Natural killer cell treated with Interleukin-12 subunit alpha and Interleukin-12 subunit beta and Interleukin-15 and Interleukin-18, amount 100 ng/mL, for 72 hours (primary cell): ENCODE results near the gene IPO4. TPM values are rescaled to one million over a fixed set of nuclear protein-coding genes. Genes with fewer than 3 reads are reported as not detected.
"Not testable (repeated sequence)": the region's sequence is repeated elsewhere in the genome, so short reads cannot be mapped to it uniquely, and the experiment has no call there.

ENCODE experiments used
- ATAC-seq, 2 donors: fragments of 150-1000 bp; cut with Tn5 transposase in 1 of 2; sonication (Bioruptor Pico), chemical (Tn5 transposase) in 1 of 2; 2 replicates each; pipeline ENCODE4 v1.10.0; 2021
- DNase-seq: peaks from one replicate; pipeline ENCODE4 v3.0.0; 2022; ENCODE audit warnings: low spot score
- H3K27ac Mint-ChIP-seq, 2 donors: 1 replicate in 1 of 2; 2 replicates in 1 of 2; pipeline ENCODE4 v1.8.0; 2022; ENCODE audit warnings: mixed read lengths in 2 of 2, mild to moderate bottlenecking in 1 of 2, moderate library complexity in 1 of 2
- H3K27me3 Mint-ChIP-seq, 2 donors: 1 replicate in 1 of 2; 2 replicates in 1 of 2; pipeline ENCODE4 v1.8.0; 2022; ENCODE audit warnings: mixed read lengths in 2 of 2
- H3K36me3 Mint-ChIP-seq: one replicate; pipeline ENCODE4 v1.8.0; 2022; ENCODE audit warnings: mixed read lengths
- H3K4me1 Mint-ChIP-seq, 2 donors: 1 replicate in 1 of 2; 2 replicates in 1 of 2; pipeline ENCODE4 v1.8.0; 2022; ENCODE audit warnings: low read depth in 2 of 2, mixed read lengths in 2 of 2, mild to moderate bottlenecking in 1 of 2
- H3K4me3 Mint-ChIP-seq: one replicate; pipeline ENCODE4 v1.8.0; 2022; ENCODE audit warnings: mixed read lengths
- H3K9me3 Mint-ChIP-seq: 2 replicates; pipeline ENCODE4 v1.8.0; 2022; ENCODE audit warnings: mixed read lengths
- total RNA-seq, 2 donors: library from RNA; stranded (reverse); gene quantifications; one replicate each; pipeline ENCODE4 v1.2.3, GENCODE V29; 2022

The IPO4 gene
- total RNA-seq, 2 donors from 2014 or later: 52.8 to 145 TPM

- DNase-seq (no peak), ATAC-seq (no peak)
- Mint-ChIP-seq H3K36me3 (peaks cover 52% of the 10 kb centered on the region), H3K9me3 (no peaks in the 10 kb centered on the region), H3K4me1 (peaks cover 41 to 43% of the 10 kb centered on the region in 2 donors), H3K27me3 (no peaks in the 10 kb centered on the region), H3K27ac (peak overlapping the region; percentile 23 to 40), H3K4me3 (no peak overlapping the region)
These were observed 17.9 kb upstream of the IPO4 start for GRCh38 chr14:24206260-24207103.

- H3K4me1 Mint-ChIP-seq: peaks cover 37 to 40% of the 10 kb centered on the region in 2 donors
- H3K36me3 Mint-ChIP-seq: peaks cover 45% of the 10 kb centered on the region
- DNase-seq (no peak), ATAC-seq (no peak)
- H3K27ac Mint-ChIP-seq: no peak overlapping the region
- no peaks in the 10 kb centered on the region for H3K27me3 Mint-ChIP-seq
- no peak overlapping the region for H3K4me3 Mint-ChIP-seq
- no peaks in the 10 kb centered on the region for H3K9me3 Mint-ChIP-seq
These were observed 15.8 kb upstream of the IPO4 start for GRCh38 chr14:24204163-24205146.

- H3K27me3 Mint-ChIP-seq, DNase-seq, H3K9me3 Mint-ChIP-seq, H3K4me3 Mint-ChIP-seq, H3K27ac Mint-ChIP-seq, ATAC-seq: not testable (repeated sequence)
- H3K4me1 Mint-ChIP-seq: peaks cover 45 to 51% of the 10 kb centered on the region in 2 donors
- H3K36me3 Mint-ChIP-seq: peaks cover 54% of the 10 kb centered on the region
These were observed 14.8 kb upstream of the IPO4 start for GRCh38 chr14:24203249-24203886.

DNA sequence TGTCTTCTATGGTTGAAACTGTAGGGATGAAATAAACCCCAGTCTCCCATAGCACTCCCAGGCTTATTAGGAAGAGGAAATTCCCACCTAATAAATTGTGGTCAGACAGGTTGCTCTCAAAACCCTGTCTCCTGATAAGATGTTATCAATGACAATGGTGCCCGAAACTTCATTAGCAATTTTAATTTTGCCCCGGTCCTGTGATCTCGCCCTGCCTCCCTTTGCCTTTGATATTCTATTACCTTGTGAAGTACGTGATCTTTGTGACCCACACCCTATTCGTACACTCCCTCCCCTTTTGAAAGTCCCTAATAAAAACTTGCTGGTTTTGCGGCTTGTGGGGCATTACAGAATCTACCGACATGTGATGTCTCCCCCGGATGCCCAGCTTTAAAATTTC, 13.9 kb upstream of the IPO4 start:
- not testable (repeated sequence) for H3K27ac Mint-ChIP-seq, H3K4me3 Mint-ChIP-seq, H3K9me3 Mint-ChIP-seq, DNase-seq, H3K27me3 Mint-ChIP-seq, ATAC-seq
- Mint-ChIP-seq H3K4me1 (peaks cover 41 to 46% of the 10 kb centered on the region in 2 donors), H3K36me3 (peaks cover 55% of the 10 kb centered on the region)

- Mint-ChIP-seq H3K9me3 (peaks cover 4% of the 10 kb centered on the region), H3K27me3 (no peaks in the 10 kb centered on the region), H3K36me3 (peaks cover 41% of the 10 kb centered on the region), H3K4me1 (peaks cover 43 to 50% of the 10 kb centered on the region in 2 donors), H3K4me3 (peak overlapping the region; percentile 28), H3K27ac (peak overlapping the region; percentile 24 to 46)
- DNase-seq (no peak), ATAC-seq (no peak)
These were observed 10.4 kb upstream of the IPO4 start for GRCh38 chr14:24198814-24199524.

- Mint-ChIP-seq H3K27ac (peak overlapping the region; percentile 90 to 93), H3K4me1 (peaks cover 49 to 54% of the 10 kb centered on the region in 2 donors), H3K36me3 (peaks cover 36% of the 10 kb centered on the region), H3K9me3 (peaks cover 4% of the 10 kb centered on the region), H3K27me3 (no peaks in the 10 kb centered on the region), H3K4me3 (peak overlapping the region; percentile 93)
- DNase-seq: no peak
- no peak for ATAC-seq
These were observed 8.4 kb upstream of the IPO4 start for GRCh38 chr14:24197056-24197450.

- Mint-ChIP-seq H3K27ac (peak overlapping the region; percentile 90 to 93), H3K9me3 (peaks cover 4% of the 10 kb centered on the region), H3K4me3 (peak overlapping the region; percentile 93), H3K27me3 (no peaks in the 10 kb centered on the region), H3K4me1 (peaks cover 48 to 55% of the 10 kb centered on the region in 2 donors), H3K36me3 (peaks cover 29% of the 10 kb centered on the region)
- DNase-seq (no peak), ATAC-seq (no peak)
These were observed 7.7 kb upstream of the IPO4 start for GRCh38 chr14:24196071-24197055.

GRCh38 chr14:24195186-24196070, 6.8 kb upstream of the IPO4 start, which contains the start of gene TM9SF1:
Gene TM9SF1 (minus strand): TSS chr14:24195441. CDS start chr14:24195019, 422 bp downstream.
- peaks cover 26% of the 10 kb centered on the region for H3K36me3 Mint-ChIP-seq

GRCh38 chr14:24194873-24195185, 6.2 kb upstream of the IPO4 start:
- ATAC-seq (no peak), DNase-seq (no peak)
- peak overlapping the region; percentile 93 for H3K4me3 Mint-ChIP-seq
- peaks cover 26% of the 10 kb centered on the region for H3K36me3 Mint-ChIP-seq
- H3K9me3 Mint-ChIP-seq: peaks cover 4% of the 10 kb centered on the region
- peaks cover 50 to 52% of the 10 kb centered on the region in 2 donors for H3K4me1 Mint-ChIP-seq
- peak overlapping the region; percentile 90 to 93 for H3K27ac Mint-ChIP-seq
- H3K27me3 Mint-ChIP-seq: no peaks in the 10 kb centered on the region

More at GRCh38 chr14:24195186-24196070, 6.8 kb upstream of the IPO4 start, which contains the start of gene TM9SF1:
- ATAC-seq (peak; percentile 95), DNase-seq (peak; percentile 93)
- H3K27me3 Mint-ChIP-seq: no peaks in the 10 kb centered on the region
- H3K9me3 Mint-ChIP-seq: peaks cover 4% of the 10 kb centered on the region
- peak within 1 kb of the TSS; percentile 93 for H3K4me3 Mint-ChIP-seq
- peak within 1 kb of the TSS; percentile 90 to 93 for H3K27ac Mint-ChIP-seq
- H3K4me1 Mint-ChIP-seq: peaks cover 46 to 52% of the 10 kb centered on the region in 2 donors

GRCh38 chr14:24194186-24194872, 5.7 kb upstream of the IPO4 start:
- Mint-ChIP-seq H3K27ac (peak overlapping the region; percentile 90 to 93), H3K4me3 (peak overlapping the region; percentile 93), H3K36me3 (peaks cover 25% of the 10 kb centered on the region), H3K4me1 (peaks cover 48 to 51% of the 10 kb centered on the region in 2 donors), H3K27me3 (no peaks in the 10 kb centered on the region), H3K9me3 (peaks cover 4% of the 10 kb centered on the region)
- ATAC-seq (no peak), DNase-seq (no peak)

DNA sequence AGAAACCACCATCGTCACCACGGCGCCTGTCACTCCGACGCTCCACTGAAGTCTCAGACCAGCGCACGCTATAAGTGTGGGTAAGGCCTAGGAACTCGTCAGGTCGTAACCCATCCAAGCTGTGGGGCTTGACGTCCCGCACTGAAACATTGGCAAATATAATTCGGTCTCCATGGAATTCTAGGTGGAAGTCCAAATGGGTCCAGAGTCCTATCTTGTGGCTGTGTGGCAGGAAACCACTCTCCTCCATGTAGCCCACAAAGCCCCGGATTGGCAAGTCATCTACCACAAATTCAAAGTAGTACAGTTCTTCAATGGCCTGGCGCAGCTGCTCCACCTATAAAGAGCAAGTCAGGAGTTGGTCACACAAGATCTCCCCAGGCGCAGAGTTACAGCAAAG, 4.3 kb upstream of the IPO4 start:
- Mint-ChIP-seq H3K27me3 (no peaks in the 10 kb centered on the region), H3K9me3 (no peaks in the 10 kb centered on the region), H3K4me3 (no peak overlapping the region), H3K27ac (peak overlapping the region in 1 of 2 donors; percentile 47), H3K36me3 (peaks cover 15% of the 10 kb centered on the region), H3K4me1 (peaks cover 43 to 49% of the 10 kb centered on the region in 2 donors)
- ATAC-seq (no peak), DNase-seq (no peak)
